Glomerular endothelial cell (primary cell): ENCODE results near the gene RASA4. TPM values are rescaled to one million over a fixed set of nuclear protein-coding genes. Genes with fewer than 3 reads are reported as not detected.
"Not testable (repeated sequence)": the region's sequence is repeated elsewhere in the genome, so short reads cannot be mapped to it uniquely, and the experiment has no call there.

Source experiments
- DNase-seq: peaks from one replicate; pipeline ENCODE4 v3.0.0-alpha.2; 2011; ENCODE audit warnings: low read depth, low spot score; ENCODE audit errors: extremely low read depth
- total RNA-seq: library from RNA; depleted of rRNA; stranded (reverse); fragments of >200 nt; gene quantifications from 2 replicates; pipeline ENCODE4 v1.2.3, GENCODE V29; 2015

The RASA4 gene
- 22.0 and 30.1 TPM in 2 replicates for total RNA-seq

GRCh38 chr7:102616507-102617125 is at the start of gene RASA4:
Gene RASA4 (minus strand): TSS chr7:102616756. CDS start chr7:102616689, 67 bp downstream.
- not testable (repeated sequence) for DNase-seq

GRCh38 chr7:102664765-102665164 is 48.2 kb upstream of the RASA4 start:
- not testable (repeated sequence) for DNase-seq

GRCh38 chr7:102649924-102650323 is 33.4 kb upstream of the RASA4 start, which contains the start of gene SPDYE2B:
Gene SPDYE2B (plus strand): TSS chr7:102650319. CDS start chr7:102652349, 2,030 bp downstream.
- not testable (repeated sequence) for DNase-seq

- not testable (repeated sequence) for DNase-seq
These were observed 31.3 kb upstream of the RASA4 start for GRCh38 chr7:102647813-102648212.

DNA sequence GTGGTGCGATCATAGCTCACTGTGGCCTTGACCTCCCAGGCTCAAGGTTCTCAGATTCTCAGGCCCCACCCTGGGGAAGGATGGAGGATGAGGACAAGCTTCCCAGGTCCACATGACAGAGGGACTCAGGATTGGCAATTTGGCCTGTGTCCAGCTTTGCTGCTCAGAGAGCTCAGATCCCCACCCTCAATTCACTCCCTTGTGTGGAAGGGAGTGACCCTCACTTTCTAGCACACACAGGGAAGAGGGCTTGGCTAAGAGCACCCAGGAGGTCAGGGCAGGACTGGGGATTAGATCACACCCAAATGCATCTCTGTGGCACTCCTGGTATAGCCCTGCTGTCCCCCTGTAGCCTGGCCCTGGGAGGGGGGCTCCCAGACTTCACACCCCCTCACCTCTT is 26.8 kb upstream of the RASA4 start:
- not testable (repeated sequence) for DNase-seq

DNA sequence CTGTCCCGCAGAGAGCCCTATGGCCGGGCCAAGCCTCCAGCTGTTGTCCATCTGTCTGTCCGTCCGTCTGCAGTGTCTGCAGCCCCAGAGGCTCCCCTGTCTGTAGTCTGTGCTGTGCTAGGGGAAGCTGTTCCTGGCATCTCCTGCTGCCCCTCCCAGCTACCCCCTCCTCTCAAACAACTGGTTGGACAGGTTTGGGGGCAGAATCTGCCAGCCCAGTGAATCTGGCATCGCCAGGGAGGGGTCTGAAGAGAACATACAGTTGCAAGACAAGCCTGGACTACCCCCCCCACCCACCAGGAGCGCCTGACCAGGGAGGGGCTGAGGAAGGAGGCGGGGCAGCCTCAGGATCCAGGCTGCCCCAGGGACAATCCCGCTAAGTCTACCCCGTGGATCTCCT is 26.1 kb upstream of the RASA4 start, which contains the start of gene UPK3BL1:
TSS of gene UPK3BL1 (minus strand) at position 101 of the 400 bp plus-strand sequence. CDS start at position 51, 50 bp downstream.
- not testable (repeated sequence) for DNase-seq

GRCh38 chr7:102638848-102639247 is 22.3 kb upstream of the RASA4 start:
- DNase-seq, result not testable (repeated sequence)

DNA sequence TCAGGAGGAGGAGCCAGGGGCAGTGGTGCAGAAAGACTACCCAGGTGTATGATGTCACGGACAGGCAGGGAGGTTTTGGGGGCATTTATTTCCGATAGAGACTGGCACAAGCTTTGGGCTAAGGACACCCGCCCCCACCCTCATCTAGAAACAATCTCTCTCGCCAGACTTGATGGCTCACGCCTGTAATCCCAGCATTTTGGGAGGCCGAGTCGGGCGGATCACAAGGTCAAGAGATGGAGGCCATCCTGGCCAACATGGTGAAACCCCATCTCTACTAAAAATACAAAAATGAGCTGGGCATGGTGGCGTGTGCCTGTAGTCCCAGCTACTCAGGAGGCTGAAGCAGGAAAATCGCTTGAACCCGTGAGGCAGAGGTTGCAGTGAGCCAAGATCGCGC is 20.4 kb upstream of the RASA4 start:
- DNase-seq, result not testable (repeated sequence)

- DNase-seq, result not testable (repeated sequence)
These were observed 18.8 kb upstream of the RASA4 start for GRCh38 chr7:102635354-102635753.

GRCh38 chr7:102634299-102634698 is 17.7 kb upstream of the RASA4 start:
- DNase-seq, result not testable (repeated sequence)

GRCh38 chr7:102630622-102631021 is 14.1 kb upstream of the RASA4 start:
- DNase-seq, result not testable (repeated sequence)

- DNase-seq, result not testable (repeated sequence)
These were observed 10.8 kb upstream of the RASA4 start for GRCh38 chr7:102627271-102627904.

DNA sequence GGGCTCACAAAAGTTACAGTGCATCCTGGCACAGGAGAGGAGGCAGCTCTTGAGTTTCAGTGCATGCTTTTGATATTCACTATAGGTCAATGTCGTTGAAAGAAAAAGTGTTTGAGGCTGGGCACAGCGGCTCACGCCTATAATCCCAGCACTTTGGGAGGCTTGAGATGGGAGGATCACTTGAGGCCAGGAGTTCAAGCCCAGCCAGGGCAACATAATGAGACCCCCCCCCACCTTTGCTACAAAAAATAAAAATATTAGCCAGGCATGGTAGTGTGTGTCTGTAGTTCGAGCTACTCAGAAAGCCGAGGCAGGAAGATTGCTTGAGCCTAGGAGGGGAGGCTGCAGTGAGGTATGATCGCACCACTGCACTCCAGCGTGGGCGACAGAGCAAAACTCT is 1.6 kb upstream of the RASA4 start:
- DNase-seq, result not testable (repeated sequence)

DNA sequence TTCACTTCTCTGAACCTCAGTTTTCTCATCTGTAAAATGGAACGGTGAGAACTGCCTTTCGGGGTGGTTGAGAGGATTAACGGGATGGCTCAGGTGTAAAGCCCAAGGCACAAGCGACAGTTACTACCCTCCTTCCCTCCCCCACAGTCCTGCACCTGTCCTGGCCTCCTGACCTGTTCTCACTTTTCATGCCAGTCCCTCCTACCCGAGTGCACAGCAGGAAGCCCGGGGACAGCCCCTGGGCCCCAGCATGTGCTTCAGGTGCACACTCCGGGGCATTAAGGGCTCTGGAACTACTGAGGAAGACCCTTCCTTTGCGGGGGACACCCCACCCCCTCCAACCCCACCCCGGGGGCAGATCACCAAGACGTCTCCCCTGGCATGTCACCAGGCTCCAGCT is 626 bp downstream of the RASA4 start:
- DNase-seq, result not testable (repeated sequence)

GRCh38 chr7:102614873-102615272 is 1.7 kb downstream of the RASA4 start:
- not testable (repeated sequence) for DNase-seq

DNA sequence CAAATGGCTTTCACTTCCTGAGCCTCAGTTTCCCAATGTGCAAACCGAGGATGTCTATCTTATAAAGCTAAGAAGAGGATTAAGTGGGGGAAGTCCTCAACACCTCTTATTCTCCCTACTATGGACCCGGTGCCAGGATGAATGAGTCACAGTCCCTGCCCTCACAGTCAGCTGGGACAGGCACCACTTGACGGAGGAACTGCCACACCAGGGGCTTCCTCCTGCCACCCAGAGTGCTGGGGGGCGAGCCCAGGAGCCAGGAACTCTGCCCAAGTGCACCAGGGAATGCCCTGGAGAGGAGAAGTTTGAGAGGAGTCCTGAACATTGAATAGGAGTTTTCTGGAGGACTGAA is 2.2 kb downstream of the RASA4 start:
- not testable (repeated sequence) for DNase-seq

GRCh38 chr7:102613575-102614345 is 2.8 kb downstream of the RASA4 start:
- DNase-seq, result not testable (repeated sequence)

DNA sequence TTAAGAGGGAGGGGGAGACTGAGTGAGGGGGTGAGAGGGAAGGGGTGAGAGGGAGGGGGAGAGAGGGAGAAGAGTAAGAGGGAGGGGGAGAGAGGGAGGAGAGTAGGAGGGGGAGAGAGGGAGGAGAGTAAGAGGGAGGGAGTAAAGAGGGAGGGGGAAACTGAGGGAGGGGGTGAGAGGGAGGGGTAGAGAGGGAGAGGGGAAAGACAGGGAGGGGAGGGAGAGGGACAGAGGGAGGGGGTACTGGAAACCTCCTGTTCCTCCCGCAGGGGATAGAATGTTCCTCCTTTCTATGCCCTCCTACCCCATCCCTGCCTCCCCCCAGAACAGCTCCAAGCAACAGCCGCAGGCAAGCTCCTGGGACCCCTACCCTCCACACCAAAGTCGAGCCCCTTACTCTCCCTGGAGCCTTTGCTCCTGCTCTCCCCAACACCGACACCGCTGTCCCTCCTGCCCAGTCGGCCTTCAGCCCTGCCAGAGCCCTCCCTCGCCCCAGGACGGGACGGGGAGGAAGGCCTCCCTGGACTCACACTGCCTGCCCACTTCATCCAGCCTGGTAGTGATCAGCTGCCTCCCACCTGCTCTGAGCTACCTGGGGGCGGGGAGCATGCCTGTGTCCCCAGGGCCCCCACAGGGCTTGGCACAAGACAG is 4.8 kb downstream of the RASA4 start:
- DNase-seq, result not testable (repeated sequence)

DNA sequence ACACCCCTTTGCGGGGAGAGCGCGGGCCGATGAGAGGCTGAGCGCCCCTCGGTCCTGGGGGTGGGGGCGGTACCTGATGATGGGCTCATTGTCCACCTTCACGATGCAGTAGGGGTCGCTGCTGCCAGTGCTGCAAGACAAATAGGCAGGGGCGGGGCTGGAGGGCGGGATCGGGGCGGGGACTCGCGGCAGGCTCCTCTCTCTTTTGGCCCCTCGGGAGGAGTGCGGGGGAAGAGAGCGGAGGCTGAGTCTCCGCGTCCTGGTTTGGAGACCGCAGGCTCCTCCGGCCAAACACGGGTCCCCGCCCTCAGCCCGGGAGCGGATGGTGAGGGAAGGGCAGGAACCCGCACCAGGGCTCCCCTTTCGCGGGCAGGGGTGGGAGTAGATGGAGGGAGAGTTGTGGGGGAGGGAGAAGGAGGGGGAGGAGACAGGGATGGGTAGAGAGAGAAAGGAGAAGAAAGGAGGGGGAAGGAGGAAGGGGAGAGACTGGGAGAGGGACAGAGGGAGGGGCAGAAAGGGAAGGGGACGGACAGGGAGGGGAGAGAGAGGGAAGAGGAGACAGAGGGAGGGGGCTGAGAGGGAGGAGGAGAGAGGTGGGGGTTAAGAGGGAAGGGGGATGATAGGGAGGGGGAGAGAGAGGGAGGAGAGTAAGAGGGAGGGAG is 5.4 kb downstream of the RASA4 start:
- not testable (repeated sequence) for DNase-seq

DNA sequence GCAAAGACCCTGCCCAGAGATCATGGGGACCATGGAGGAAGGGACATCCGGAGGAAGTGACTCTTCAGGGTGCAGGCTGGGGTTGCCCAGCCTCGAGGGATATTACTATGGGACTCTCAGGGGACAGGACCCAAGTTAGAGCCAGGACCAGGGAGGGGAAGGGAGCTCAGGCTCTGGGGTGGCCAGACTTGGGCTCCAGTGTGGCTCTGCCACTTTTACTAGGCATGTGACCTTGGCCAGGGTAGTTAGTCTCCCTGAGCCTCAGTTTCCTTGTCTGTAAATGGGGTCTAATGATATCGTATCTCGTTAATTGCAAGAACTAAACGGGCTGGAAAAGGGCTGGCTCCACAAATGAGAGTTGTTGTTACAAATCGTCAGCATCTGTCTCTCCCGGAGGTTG is 6.1 kb downstream of the RASA4 start:
- DNase-seq, result not testable (repeated sequence)
